ENCODE measurements around the gene FBXL7. TPM values are rescaled to one million over a fixed set of nuclear protein-coding genes. Genes with fewer than 3 reads are reported as not detected.

The FBXL7 gene
- total RNA-seq, 2 experiments from 2014 or later = not detected

GRCh38 chr5:15518786-15519185 lies 18.8 kb downstream of the FBXL7 start:
- Mint-ChIP-seq H3K36me3 (no peaks in the 10 kb centered on the region), H3K4me3 (no peak overlapping the region), H3K27me3 (peaks cover 4% of the 10 kb centered on the region), H3K27ac (no peak overlapping the region), H3K4me1 (no peaks in the 10 kb centered on the region), H3K9me3 (peaks cover 2% of the 10 kb centered on the region)
- DNase-seq = no peak

GRCh38 chr5:15520856-15521255 lies 20.9 kb downstream of the FBXL7 start:
- H3K9me3 Mint-ChIP-seq = peaks cover 2% of the 10 kb centered on the region
- H3K4me1 Mint-ChIP-seq = no peaks in the 10 kb centered on the region
- no peak overlapping the region for H3K4me3 Mint-ChIP-seq
- H3K36me3 Mint-ChIP-seq = no peaks in the 10 kb centered on the region
- H3K27me3 Mint-ChIP-seq = peaks cover 4% of the 10 kb centered on the region
- H3K27ac Mint-ChIP-seq = no peak overlapping the region
- no peak for DNase-seq

DNA sequence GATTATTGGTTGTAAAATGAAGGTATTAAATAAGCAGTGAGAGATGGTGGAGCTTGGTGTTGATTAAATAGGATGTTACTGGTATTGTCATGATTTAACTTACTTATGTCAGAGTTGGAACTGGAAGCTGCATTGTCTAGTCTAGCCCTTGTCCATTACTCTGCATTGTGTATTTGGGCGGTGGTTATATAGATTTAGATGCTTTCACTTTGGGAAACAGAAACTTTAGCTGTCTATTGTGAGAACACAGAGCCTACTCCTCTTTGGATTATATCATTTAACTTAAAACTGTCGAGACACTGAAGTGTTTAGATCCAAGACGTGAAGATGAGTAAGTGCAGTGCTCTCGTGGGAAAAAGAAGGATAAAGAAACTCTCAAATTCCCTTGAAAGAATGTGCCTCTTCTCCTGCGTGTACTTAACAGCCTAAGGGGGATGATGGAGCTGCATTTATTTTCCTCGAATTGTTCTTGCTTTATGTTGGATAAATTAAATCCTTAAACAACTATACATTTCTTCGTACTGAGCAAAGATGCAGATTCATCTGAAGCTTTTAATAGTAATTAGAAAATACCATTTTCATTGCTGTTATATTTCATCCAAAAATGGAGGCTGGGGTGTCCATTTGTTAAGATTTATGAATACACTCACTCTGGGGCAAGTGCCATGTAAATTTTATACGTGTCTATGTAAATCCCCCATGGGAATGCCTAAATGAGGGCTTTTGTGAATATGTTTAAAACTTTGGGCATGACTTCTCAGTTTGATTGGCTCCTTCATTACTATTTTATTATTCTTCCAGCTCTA lies 21.6 kb downstream of the FBXL7 start:
- H3K36me3 Mint-ChIP-seq = no peaks in the 10 kb centered on the region
- no peak for DNase-seq
- H3K27ac Mint-ChIP-seq = no peak overlapping the region
- H3K4me3 Mint-ChIP-seq = no peak overlapping the region
- peaks cover 4% of the 10 kb centered on the region for H3K27me3 Mint-ChIP-seq
- H3K4me1 Mint-ChIP-seq = no peaks in the 10 kb centered on the region
- H3K9me3 Mint-ChIP-seq = peaks cover 2% of the 10 kb centered on the region

- Mint-ChIP-seq H3K4me1 (no peaks in the 10 kb centered on the region), H3K4me3 (no peak overlapping the region), H3K9me3 (peaks cover 2% of the 10 kb centered on the region), H3K27ac (no peak overlapping the region), H3K36me3 (no peaks in the 10 kb centered on the region), H3K27me3 (peaks cover 4% of the 10 kb centered on the region)
- DNase-seq = no peak
These were observed 22.2 kb downstream of the FBXL7 start for GRCh38 chr5:15522187-15522520.

- no peak overlapping the region for H3K4me3 Mint-ChIP-seq
- H3K9me3 Mint-ChIP-seq = no peaks in the 10 kb centered on the region
- no peaks in the 10 kb centered on the region for H3K36me3 Mint-ChIP-seq
- H3K27me3 Mint-ChIP-seq = no peaks in the 10 kb centered on the region
- no peaks in the 10 kb centered on the region for H3K4me1 Mint-ChIP-seq
- DNase-seq = no peak
- no peak overlapping the region for H3K27ac Mint-ChIP-seq
These were observed 24.7 kb downstream of the FBXL7 start for GRCh38 chr5:15524712-15525111.

- Mint-ChIP-seq H3K27ac (no peak overlapping the region), H3K4me1 (no peaks in the 10 kb centered on the region), H3K4me3 (no peak overlapping the region), H3K27me3 (no peaks in the 10 kb centered on the region), H3K36me3 (no peaks in the 10 kb centered on the region), H3K9me3 (peaks cover 2% of the 10 kb centered on the region)
- DNase-seq = no peak
These were observed 25.8 kb downstream of the FBXL7 start for GRCh38 chr5:15525703-15526275.

DNA sequence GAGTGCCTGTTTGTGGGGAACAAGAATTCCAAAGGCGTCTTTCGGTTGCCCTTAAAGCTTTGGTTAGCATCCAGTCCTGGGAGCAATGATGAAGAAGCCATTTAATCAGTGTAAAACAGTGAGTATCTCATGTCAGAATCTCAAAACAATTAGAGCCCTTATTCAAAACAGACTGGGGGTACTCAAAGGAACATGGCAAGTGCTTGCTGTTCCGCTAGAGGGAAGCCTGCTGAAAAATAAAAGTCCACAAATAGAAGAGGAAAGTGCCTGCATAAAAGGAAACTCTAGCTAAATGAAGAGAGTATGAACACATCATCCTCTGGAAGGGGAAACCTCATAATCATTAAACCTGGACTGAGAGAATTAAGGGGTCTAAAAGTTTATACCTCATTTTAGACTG lies 26.4 kb downstream of the FBXL7 start:
- Mint-ChIP-seq H3K27me3 (no peaks in the 10 kb centered on the region), H3K27ac (no peak overlapping the region), H3K36me3 (no peaks in the 10 kb centered on the region)

DNA sequence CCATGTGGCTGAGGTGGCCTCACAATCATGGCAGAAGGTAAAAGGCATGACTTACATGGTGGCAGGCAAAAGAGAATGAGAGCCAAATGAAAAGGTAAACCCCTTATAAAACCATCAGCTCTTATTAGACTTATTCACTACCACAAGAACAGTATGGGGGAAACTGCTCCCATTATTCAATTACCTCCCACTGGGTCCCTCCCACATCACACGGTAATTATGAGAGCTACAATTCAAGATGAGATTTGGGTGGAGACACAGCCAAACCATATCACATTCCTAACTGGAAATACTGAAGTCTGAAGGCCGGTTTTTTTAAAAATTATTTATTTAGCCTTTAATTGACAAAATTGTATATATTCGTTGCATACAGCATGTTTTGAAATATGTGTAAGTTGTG lies 28.5 kb downstream of the FBXL7 start:
- no peak for DNase-seq
- Mint-ChIP-seq H3K4me3 (no peak overlapping the region), H3K9me3 (peaks cover 2% of the 10 kb centered on the region), H3K36me3 (no peaks in the 10 kb centered on the region), H3K27me3 (no peaks in the 10 kb centered on the region), H3K27ac (no peak overlapping the region), H3K4me1 (no peaks in the 10 kb centered on the region)

More for the DNA sequence above, 26.4 kb downstream of the FBXL7 start:
- Mint-ChIP-seq H3K4me3 (no peak overlapping the region), H3K4me1 (no peaks in the 10 kb centered on the region), H3K9me3 (peaks cover 2% of the 10 kb centered on the region)
- no peak for DNase-seq

- H3K9me3 Mint-ChIP-seq = peaks cover 2% of the 10 kb centered on the region
- H3K27me3 Mint-ChIP-seq = no peaks in the 10 kb centered on the region
- no peak for DNase-seq
- no peak overlapping the region for H3K4me3 Mint-ChIP-seq
- no peak overlapping the region for H3K27ac Mint-ChIP-seq
- H3K4me1 Mint-ChIP-seq = no peaks in the 10 kb centered on the region
- H3K36me3 Mint-ChIP-seq = no peaks in the 10 kb centered on the region
These were observed 29.0 kb downstream of the FBXL7 start for GRCh38 chr5:15529013-15529412.

DNA sequence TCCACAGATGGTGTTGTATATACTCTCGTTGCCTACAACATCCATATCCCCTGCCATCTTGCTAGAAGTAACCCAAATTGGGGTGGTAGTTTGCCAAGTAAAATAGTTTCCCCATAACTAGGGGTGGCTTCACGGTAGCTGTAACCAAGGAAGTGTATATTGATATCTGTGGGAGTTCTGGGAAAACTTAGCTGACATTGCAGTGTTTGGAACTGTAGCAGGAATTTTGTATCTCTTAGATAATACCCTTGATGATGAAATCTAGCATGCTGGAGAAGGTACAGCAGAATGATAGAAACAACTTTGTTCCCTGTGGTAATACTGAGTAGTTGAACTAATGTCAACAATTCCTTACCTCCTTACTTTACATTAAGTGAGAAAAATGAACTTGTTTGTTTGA lies 29.8 kb downstream of the FBXL7 start:
- Mint-ChIP-seq H3K4me1 (no peaks in the 10 kb centered on the region), H3K36me3 (no peaks in the 10 kb centered on the region), H3K9me3 (peaks cover 2% of the 10 kb centered on the region), H3K4me3 (no peak overlapping the region), H3K27me3 (no peaks in the 10 kb centered on the region), H3K27ac (no peak overlapping the region)
- DNase-seq = no peak

DNA sequence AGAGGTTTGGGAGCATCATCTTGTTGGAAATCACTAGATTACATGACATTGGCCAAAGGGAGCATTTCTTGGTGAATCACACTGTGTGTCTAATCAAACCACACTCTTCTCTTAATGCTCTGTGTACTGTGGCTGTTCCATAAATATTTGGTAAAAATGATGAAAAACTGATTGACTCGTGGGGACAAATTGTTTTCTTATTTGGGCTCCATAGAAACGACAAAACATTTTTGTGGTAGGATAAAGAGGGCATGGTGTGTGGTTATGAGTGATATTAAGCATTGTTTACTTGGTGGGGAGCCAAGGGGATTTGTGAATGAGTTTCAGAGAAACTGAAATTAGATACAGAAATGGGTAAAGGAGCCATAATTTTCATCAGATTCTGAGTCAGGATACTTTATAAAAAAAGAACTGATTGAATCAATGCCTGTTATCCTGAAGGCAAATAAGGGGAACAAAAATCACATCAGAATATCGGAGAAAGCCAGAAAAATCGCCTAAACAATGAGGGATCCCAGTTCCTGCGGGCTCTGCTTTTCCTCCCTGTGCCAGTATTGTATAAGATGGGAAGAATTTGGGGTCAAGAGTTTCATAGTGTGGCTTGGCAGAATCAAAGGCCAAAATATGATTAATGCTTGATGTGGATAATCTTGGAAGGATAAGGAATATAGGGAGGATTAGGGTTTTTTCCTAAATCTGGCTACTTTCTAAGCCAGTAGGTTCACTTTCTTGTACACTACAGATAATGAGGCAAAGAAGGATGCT lies 33.3 kb downstream of the FBXL7 start:
- Mint-ChIP-seq H3K4me1 (no peaks in the 10 kb centered on the region), H3K36me3 (no peaks in the 10 kb centered on the region), H3K27me3 (no peaks in the 10 kb centered on the region), H3K9me3 (peaks cover 2% of the 10 kb centered on the region), H3K27ac (no peak overlapping the region), H3K4me3 (no peak overlapping the region)
- DNase-seq = no peak

DNA sequence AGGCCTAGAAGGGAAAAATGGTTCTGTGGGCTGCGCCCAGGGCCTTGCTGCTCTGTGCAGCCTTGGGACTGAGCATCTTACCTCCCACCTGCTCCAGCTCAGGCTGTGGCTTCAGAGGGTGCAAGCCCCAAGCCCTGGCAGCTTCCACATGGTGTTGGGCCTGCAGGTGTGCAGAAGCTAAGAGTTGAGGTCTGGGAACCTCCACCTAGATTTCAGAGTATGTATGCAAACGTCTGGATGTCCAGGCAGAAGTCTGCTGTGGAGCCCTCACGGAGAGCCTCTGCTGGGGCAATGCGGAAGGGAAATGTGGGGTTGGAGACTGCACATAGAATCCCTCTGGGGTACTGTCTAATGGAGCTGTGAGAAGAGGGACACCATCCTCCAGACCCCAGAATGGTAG lies 36.0 kb downstream of the FBXL7 start:
- DNase-seq = no peak
- Mint-ChIP-seq H3K4me3 (no peak overlapping the region), H3K27ac (no peak overlapping the region), H3K4me1 (no peaks in the 10 kb centered on the region), H3K36me3 (no peaks in the 10 kb centered on the region), H3K9me3 (no peaks in the 10 kb centered on the region), H3K27me3 (no peaks in the 10 kb centered on the region)

DNA sequence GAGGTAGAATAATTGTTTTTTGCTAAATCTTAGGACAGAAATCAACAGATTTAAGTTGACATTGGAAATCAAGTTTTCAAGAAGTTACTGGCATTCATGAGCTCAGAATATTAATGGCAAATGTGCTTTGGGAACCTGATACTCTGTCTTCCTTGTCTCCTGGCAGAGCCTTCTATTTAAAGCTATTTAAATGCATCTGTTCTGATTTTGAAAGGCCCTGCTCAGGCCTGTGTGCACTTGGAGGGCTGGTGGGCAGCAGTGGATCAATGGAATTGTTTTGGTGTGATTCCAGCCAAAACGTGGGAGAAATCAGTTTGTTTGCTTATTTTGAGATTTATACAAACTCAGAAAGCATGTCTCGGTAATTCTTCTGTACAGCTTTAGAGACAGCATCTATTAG lies 38.5 kb downstream of the FBXL7 start:
- H3K4me3 Mint-ChIP-seq = no peak overlapping the region
- H3K27me3 Mint-ChIP-seq = no peaks in the 10 kb centered on the region
- H3K4me1 Mint-ChIP-seq = no peaks in the 10 kb centered on the region
- no peak for DNase-seq
- H3K36me3 Mint-ChIP-seq = no peaks in the 10 kb centered on the region
- no peaks in the 10 kb centered on the region for H3K9me3 Mint-ChIP-seq
- no peak overlapping the region for H3K27ac Mint-ChIP-seq

DNA sequence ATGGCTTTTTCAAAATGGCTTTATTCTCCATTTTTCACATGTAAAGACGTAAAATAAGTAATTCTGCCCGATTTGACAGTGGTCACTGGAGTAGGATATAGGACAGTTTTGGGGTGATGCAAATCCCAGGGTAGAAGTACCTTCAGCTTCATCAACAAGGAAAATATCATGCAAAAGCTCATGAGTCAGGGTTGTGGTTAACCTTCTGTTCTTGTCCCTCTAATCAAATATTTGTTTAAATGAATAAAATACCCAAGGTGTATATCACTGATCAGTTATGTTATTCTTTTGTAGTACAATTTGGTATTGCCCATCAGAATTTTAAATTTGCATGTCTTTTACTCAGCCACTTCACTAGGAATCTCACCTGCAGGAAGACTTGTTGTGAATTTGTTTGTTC lies 40.0 kb downstream of the FBXL7 start:
- H3K4me3 Mint-ChIP-seq = no peak overlapping the region
- DNase-seq = no peak
- H3K27me3 Mint-ChIP-seq = no peaks in the 10 kb centered on the region
- H3K4me1 Mint-ChIP-seq = no peaks in the 10 kb centered on the region
- H3K9me3 Mint-ChIP-seq = no peaks in the 10 kb centered on the region
- no peaks in the 10 kb centered on the region for H3K36me3 Mint-ChIP-seq
- H3K27ac Mint-ChIP-seq = no peak overlapping the region

GRCh38 chr5:15544039-15544438 lies 44.1 kb downstream of the FBXL7 start:
- H3K27ac Mint-ChIP-seq = no peak overlapping the region

More at GRCh38 chr5:15544039-15544438, 44.1 kb downstream of the FBXL7 start:
- no peaks in the 10 kb centered on the region for H3K27me3 Mint-ChIP-seq
- H3K4me1 Mint-ChIP-seq = no peaks in the 10 kb centered on the region
- H3K36me3 Mint-ChIP-seq = no peaks in the 10 kb centered on the region
- no peak for DNase-seq
- no peak overlapping the region for H3K4me3 Mint-ChIP-seq
- H3K9me3 Mint-ChIP-seq = peaks cover 2% of the 10 kb centered on the region
